Cardiac septum (tissue), 1 donor: Measurements from ENCODE around the gene TRIB2. TPM values are rescaled to one million over a fixed set of nuclear protein-coding genes. Genes with fewer than 3 reads are reported as not detected.

ENCODE experiments used
- DNase-seq: peaks from one replicate; pipeline ENCODE4 v3.0.0-alpha.2; 2020; ENCODE audit warnings: low spot score
- intact Hi-C: fragments of 100-400 bp; cut with DNase I; formaldehyde crosslinking; loops from one replicate; pipeline ENCODE4 v1.14.0; 2022
- total RNA-seq: library from RNA; stranded (reverse); fragmentation: NEBNext Ultra II Directional; extraction: Animal tissue kit (Norgen Biotek cat#: 25700); gene quantifications from one replicate; pipeline ENCODE4 v1.2.1, GENCODE V29; 2021
- donor health status: DM: no; HTN: no; CAD: no.

TRIB2 gene
- total RNA-seq, 1 donor from 2014 or later = 49.9 TPM

DNA sequence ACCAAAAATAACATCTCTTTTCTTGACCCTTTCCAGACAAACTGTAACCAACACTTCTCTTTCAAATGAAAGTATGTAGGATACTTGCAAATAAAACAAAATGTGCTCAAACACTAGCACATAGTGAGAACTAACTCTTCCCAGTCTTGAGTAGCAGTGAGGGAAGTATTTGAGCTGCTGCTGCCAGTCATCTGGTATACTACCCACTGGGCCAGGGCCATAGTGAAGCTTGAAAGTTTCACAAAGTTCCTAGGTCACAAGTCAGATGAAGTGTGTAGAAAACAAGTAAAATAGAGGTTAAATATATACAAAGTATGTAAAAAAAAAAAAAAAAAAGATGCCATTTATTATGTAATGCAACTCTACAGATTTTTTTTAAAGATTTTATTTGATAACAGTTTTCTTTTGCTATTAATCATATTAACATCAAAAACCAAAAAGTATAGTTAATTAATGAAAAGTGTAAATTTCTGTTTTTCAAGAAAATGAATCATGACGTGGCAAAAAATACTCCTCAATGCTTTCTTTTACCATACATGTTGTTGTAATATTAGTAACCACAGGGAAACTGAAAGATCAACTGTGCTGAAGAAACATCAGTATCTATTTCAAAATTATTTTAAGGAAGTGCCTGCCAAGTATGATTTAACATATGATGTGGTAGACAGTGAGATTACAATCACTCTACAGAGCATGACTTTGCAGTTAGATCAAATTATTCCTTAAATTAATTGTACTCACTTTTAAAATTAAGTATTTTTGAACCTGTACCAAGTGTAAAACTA is 21.6 kb upstream of the TRIB2 start:
- DNase-seq = no peak
- intact Hi-C loops = no loop called here

GRCh38 chr2:12697617-12698016 is 19.1 kb upstream of the TRIB2 start:
- intact Hi-C loops = no loop called here
- no peak for DNase-seq

DNA sequence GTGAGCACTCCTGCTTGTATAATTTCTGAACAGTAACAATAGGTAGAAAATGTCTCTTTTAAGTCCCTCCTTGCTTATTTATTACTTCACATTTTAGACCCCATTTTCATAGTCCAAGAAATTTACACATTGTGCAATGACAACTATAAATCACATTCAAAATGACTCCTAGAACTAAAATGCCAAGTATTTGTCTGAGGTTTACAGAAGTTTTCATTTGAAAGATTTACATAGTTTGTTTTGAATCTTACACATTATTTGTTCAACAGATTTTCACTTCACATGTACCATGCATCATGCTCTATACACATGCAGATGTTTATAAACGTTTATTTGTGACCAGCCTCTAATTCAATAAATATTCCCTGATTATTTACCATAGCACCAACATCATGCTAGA is 15.7 kb upstream of the TRIB2 start:
- intact Hi-C loops = no loop called here
- no peak for DNase-seq

DNA sequence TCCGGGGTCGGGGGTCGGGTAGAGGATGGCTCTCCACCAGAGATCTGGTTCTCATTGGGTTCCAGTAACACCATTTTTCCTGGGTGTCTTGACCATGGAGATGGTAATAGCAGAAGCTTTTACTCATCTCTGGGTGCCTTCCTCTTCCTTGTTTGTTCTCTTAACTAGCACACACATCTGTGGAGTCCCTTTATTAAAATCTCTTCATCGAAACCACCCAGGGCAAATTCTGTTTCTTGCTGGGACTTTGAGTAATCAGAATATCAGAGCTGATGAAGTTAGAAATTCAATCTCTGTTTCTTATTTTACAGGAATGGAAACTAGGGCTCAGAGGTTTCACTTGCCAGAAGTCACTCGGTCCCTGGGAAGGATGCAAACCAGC is 15.0 kb upstream of the TRIB2 start:
- intact Hi-C loops = no loop called here

GRCh38 chr2:12702168-12703121 is 14.3 kb upstream of the TRIB2 start:
- no peak for DNase-seq
- intact Hi-C loops = no loop called here

More for the DNA sequence above, 15.0 kb upstream of the TRIB2 start:
- DNase-seq = no peak

DNA sequence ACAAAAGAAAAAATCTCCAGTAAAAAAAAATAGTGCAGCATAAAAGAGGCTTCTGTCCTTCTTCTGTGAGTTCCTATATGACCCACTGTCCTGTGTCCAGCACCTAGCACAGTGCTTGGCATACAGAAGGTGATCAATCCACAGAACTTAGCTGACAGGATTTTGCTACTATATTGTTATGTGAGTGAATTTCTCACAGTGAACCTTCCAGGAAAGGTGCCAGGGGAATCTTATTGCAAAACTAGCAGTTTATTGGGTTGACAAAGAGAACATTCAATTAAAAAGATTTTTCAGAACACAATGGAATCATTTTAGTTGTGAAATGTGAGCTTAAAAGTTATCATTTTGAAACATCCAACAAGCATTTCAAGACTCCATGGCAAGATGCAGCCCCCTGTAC is 12.4 kb upstream of the TRIB2 start:
- intact Hi-C loops = no loop called here
- DNase-seq = no peak

- DNase-seq = no peak
- intact Hi-C loops = no loop called here
These were observed 11.5 kb upstream of the TRIB2 start for GRCh38 chr2:12705230-12705629.

DNA sequence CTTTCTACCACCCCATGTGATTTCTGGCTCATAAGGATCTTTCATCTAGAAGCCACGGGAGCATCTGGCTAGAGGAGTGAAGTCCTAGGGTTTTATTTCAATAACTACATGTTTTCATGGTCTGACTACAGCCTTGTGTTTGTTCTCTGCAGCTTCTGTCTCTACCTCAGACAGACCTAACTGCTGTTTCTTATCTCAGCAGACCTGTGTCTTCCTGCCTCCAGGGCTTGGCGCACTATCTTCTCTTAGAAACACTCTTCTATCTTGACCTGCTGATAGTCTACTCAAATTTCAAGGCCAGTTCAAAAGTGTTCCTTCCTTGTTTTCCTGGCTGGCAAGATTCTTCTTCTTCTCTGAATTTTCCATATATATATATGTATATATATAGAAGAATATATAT is 11.0 kb upstream of the TRIB2 start:
- no peak for DNase-seq
- intact Hi-C loops = no loop called here

GRCh38 chr2:12708508-12709206 is 8.1 kb upstream of the TRIB2 start:
- intact Hi-C loops = no loop called here
- DNase-seq = no peak

DNA sequence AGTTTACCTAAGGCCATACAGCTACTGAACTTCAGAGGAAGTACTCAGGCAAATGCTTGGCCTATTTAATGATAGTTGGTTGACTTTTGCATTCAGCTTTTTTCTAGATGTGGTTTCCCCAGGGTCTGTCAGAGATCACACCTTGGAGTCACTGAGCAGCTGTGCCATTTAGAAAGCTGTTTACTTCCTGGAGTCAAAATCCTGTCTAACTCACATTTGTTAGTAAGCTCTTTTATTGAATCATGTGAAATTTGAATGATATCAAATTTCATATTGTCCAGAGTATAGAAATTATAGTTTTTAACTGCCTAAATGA is 7.6 kb upstream of the TRIB2 start:
- intact Hi-C loops = no loop called here
- DNase-seq = no peak

DNA sequence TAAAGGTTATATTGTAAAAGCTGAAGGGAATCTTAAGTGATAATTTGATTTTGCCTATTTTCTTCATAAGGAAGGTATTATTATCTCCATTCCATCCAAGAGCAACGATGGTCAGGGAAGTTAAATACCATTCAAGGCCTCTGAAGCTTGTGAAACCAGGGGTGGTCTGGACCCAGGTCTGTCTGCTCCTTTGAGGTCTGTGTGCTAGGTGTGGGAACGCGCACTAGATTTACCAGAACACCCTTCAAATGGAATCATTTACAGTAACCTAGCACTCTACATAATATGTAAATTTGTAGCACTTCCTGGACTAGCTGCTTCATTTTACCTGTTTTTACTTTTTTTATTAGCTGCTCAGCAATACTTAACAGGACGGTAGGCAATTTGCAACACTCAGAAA is 6.4 kb upstream of the TRIB2 start:
- intact Hi-C loops = no loop called here
- no peak for DNase-seq

GRCh38 chr2:12711339-12711738 is 5.4 kb upstream of the TRIB2 start:
- DNase-seq = no peak
- intact Hi-C loops = no loop called here

- intact Hi-C loops = no loop called here
- no peak for DNase-seq
These were observed 3.9 kb upstream of the TRIB2 start for GRCh38 chr2:12712881-12713280.

GRCh38 chr2:12714391-12715221 is 2.1 kb upstream of the TRIB2 start:
- intact Hi-C loops = loop anchor here (5.0 kb wide), 4 partner anchors 157 to 547 kb away; no protein-coding TSS in a partner anchor
- DNase-seq = no peak

- intact Hi-C loops = loop anchor here (1.0 to 5.0 kb wide), 10 partner anchors 103 to 885 kb away; no protein-coding TSS in a partner anchor
These were observed 1.3 kb upstream of the TRIB2 start for GRCh38 chr2:12715258-12716031.

DNA sequence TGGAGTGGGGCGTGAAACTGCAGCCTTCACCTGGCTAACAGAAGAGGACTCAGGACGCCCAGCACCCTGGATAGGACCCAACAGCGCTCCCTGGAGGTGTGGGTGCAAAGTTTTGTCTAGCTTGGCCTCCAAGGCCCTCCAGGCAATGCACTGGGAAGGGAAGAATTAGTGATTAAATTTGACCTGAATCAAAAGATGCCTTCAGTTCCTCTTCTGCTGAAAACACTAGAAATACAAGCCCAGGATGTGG is 779 bp upstream of the TRIB2 start:
- intact Hi-C loops = loop anchor here (1.0 to 5.0 kb wide), 10 partner anchors 103 to 885 kb away; no protein-coding TSS in a partner anchor
- DNase-seq = peak; percentile 90

More at GRCh38 chr2:12715258-12716031, 1.3 kb upstream of the TRIB2 start:
- no peak for DNase-seq

GRCh38 chr2:12717191-12718014 is 667 bp downstream of the TRIB2 start:
- peak; percentile 78 for DNase-seq
- intact Hi-C loops = loop anchor here (1.0 to 5.0 kb wide), 10 partner anchors 79 to 887 kb away; no protein-coding TSS in a partner anchor
